ENCODE data around the gene LRTM2.

The LRTM2 gene

DNA sequence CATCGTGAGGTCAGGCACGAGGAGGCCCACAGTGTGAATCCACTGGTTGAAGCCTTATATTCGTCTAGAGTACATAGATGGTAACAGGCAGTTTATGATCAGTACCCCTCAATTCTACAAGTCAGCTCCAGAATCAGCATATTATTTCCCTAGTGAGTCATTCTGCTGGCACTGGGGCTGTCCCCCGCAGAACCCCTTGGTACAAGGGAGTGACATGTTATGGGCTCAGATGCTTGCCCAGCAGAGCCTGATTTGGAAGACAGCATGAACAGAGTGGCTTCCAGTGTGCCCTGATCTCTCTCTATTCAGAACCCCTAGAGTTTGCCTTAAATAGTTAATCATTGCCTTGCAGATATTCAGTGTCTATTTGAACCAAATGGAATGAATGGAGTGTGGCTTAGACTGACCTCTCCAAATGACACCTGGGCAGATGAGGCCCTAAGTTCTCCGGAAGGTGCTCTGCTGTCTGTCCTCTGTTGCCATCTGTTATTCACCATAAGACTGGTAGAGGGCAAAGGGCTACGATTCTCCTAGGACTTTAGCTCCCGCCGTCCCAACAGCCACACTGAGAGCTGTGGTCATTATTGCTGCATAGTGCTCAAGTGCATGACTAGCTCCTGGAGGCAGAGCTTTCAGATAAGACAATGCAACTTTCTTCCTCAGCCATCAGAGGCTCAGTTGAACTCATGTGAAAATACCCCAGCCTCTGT is 57.0 kb downstream of the LRTM2 start:
- Histone ChIP-seq H3K27me3 (no peaks in the 10 kb centered on the region), H3K9ac (no peak overlapping the region), H3K27ac (no peak overlapping the region), H3K36me3 (peaks cover 0 to 14% (median 0%) of the 10 kb centered on the region in 11 experiments; a peak in 5 of 22 replicates), H3K4me2 (peak overlapping the region in 1 of 11 experiments; percentile 17; a peak in 2 of 22 replicates), H3K4me3 (no peak overlapping the region), H4K20me1 (no peaks in the 10 kb centered on the region), H3K4me1 (peaks cover 0 to 19% (median 0%) of the 10 kb centered on the region in 10 experiments; a peak in 3 of 20 replicates), H3K9me3 (replicated peaks in 1 of 11) (peaks cover 0 to 4% (median 0%) of the 10 kb centered on the region in 11 experiments; a peak in 1 of 22 replicates)
- no peak for TF ChIP-seq Cebpa-rat (IDR thresholded peaks at IDR 0.05)

- peaks cover 0 to 19% (median 2%) of the 10 kb centered on the region in 10 experiments; a peak in 6 of 20 replicates for H3K4me1 ChIP-seq
- no peak overlapping the region for H3K9ac ChIP-seq
- peaks cover 0 to 4% (median 0%) of the 10 kb centered on the region in 11 experiments; a peak in 1 of 22 replicates for H3K9me3 ChIP-seq (replicated peaks in 1 of 11)
- no peaks in the 10 kb centered on the region for H4K20me1 ChIP-seq
- no peaks in the 10 kb centered on the region for H3K27me3 ChIP-seq
- no peak overlapping the region for H3K4me2 ChIP-seq
- H3K4me3 ChIP-seq, result no peak overlapping the region
- no peak overlapping the region for H3K27ac ChIP-seq
- peaks cover 0 to 14% (median 0%) of the 10 kb centered on the region in 11 experiments; a peak in 5 of 22 replicates for H3K36me3 ChIP-seq
- TF ChIP-seq Cebpa-rat (IDR thresholded peaks at IDR 0.05), result no peak
Observed at GRCh38 chr12:1878214-1878613, 57.8 kb downstream of the LRTM2 start.

- Histone ChIP-seq H3K4me2 (no peak overlapping the region), H3K27me3 (no peaks in the 10 kb centered on the region), H3K9ac (no peak overlapping the region), H3K27ac (no peak overlapping the region), H3K4me1 (peaks cover 0 to 16% (median 3%) of the 10 kb centered on the region in 10 experiments; a peak in 6 of 20 replicates), H3K4me3 (no peak overlapping the region), H3K36me3 (peaks cover 0 to 15% (median 0%) of the 10 kb centered on the region in 11 experiments; a peak in 5 of 22 replicates), H4K20me1 (no peaks in the 10 kb centered on the region), H3K9me3 (replicated peaks in 1 of 11) (peaks cover 0 to 4% (median 0%) of the 10 kb centered on the region in 11 experiments; a peak in 1 of 22 replicates)
- no peak for TF ChIP-seq Cebpa-rat (IDR thresholded peaks at IDR 0.05)
Observed at GRCh38 chr12:1878695-1879094, 58.3 kb downstream of the LRTM2 start.

- Histone ChIP-seq H4K20me1 (no peaks in the 10 kb centered on the region), H3K27ac (no peak overlapping the region), H3K27me3 (no peaks in the 10 kb centered on the region), H3K4me2 (no peak overlapping the region), H3K4me1 (peaks cover 0 to 9% (median 3%) of the 10 kb centered on the region in 10 experiments; a peak in 5 of 20 replicates), H3K9me3 (replicated peaks in 1 of 11) (peaks cover 0 to 4% (median 0%) of the 10 kb centered on the region in 11 experiments; a peak in 1 of 22 replicates), H3K36me3 (peaks cover 0 to 24% (median 0%) of the 10 kb centered on the region in 11 experiments; a peak in 5 of 22 replicates), H3K9ac (no peak overlapping the region), H3K4me3 (no peak overlapping the region)
- TF ChIP-seq Cebpa-rat (IDR thresholded peaks at IDR 0.05), result no peak
Observed at GRCh38 chr12:1879633-1880032, 59.3 kb downstream of the LRTM2 start.

GRCh38 chr12:1880153-1880845 is 59.9 kb downstream of the LRTM2 start:
- no peak overlapping the region for H3K4me2 ChIP-seq
- H3K27me3 ChIP-seq, result no peaks in the 10 kb centered on the region
- no peak for TF ChIP-seq Cebpa-rat (IDR thresholded peaks at IDR 0.05)

GRCh38 chr12:1880876-1881275 is 60.5 kb downstream of the LRTM2 start:
- Histone ChIP-seq H3K27ac (no peak overlapping the region), H3K9ac (no peak overlapping the region), H3K4me2 (no peak overlapping the region), H3K36me3 (peaks cover 0 to 34% (median 4%) of the 10 kb centered on the region in 11 experiments; a peak in 8 of 22 replicates), H3K9me3 (replicated peaks in 1 of 11) (peaks cover 0 to 9% (median 0%) of the 10 kb centered on the region in 11 experiments; a peak in 3 of 22 replicates), H3K27me3 (no peaks in the 10 kb centered on the region), H3K4me1 (peaks cover 0 to 9% (median 3%) of the 10 kb centered on the region in 10 experiments; a peak in 5 of 20 replicates), H3K4me3 (no peak overlapping the region), H4K20me1 (no peaks in the 10 kb centered on the region)
- no peak for TF ChIP-seq Cebpa-rat (IDR thresholded peaks at IDR 0.05)

More at GRCh38 chr12:1880153-1880845, 59.9 kb downstream of the LRTM2 start:
- H3K27ac ChIP-seq, result no peak overlapping the region
- H3K9me3 ChIP-seq (replicated peaks in 1 of 11), result peaks cover 0 to 4% (median 0%) of the 10 kb centered on the region in 11 experiments; a peak in 1 of 22 replicates
- no peaks in the 10 kb centered on the region for H4K20me1 ChIP-seq
- no peak overlapping the region for H3K4me3 ChIP-seq
- no peak overlapping the region for H3K9ac ChIP-seq
- peaks cover 0 to 28% (median 0%) of the 10 kb centered on the region in 11 experiments; a peak in 5 of 22 replicates for H3K36me3 ChIP-seq
- H3K4me1 ChIP-seq, result peaks cover 0 to 9% (median 3%) of the 10 kb centered on the region in 10 experiments; a peak in 5 of 20 replicates

DNA sequence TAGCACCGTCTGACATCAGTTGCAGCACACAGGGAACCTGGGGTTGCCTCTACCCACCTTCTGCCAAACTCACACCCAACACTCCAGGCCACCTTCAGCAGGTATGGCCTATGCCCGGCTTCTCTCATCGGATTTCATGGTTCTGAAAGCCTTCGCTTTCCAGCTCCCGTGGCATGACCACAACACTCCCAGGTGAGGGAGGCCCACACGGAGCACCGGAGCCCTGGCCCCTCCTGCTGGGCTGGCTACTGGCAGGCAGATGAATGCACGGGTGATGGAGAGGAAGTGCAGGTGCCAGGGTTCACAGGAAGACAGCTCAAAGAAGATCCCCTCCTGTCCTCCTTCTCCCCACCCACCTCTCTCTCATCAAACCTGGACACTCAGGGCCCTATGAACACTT is 60.9 kb downstream of the LRTM2 start:
- H3K4me2 ChIP-seq, result no peak overlapping the region
- no peak overlapping the region for H3K27ac ChIP-seq
- no peaks in the 10 kb centered on the region for H4K20me1 ChIP-seq
- peaks cover 0 to 38% (median 8%) of the 10 kb centered on the region in 11 experiments; a peak in 8 of 22 replicates for H3K36me3 ChIP-seq
- peaks cover 0 to 13% (median 3%) of the 10 kb centered on the region in 11 experiments; a peak in 7 of 22 replicates for H3K9me3 ChIP-seq (replicated peaks in 1 of 11)
- H3K9ac ChIP-seq, result no peak overlapping the region
- no peak overlapping the region for H3K4me3 ChIP-seq
- H3K4me1 ChIP-seq, result peaks cover 0 to 9% (median 3%) of the 10 kb centered on the region in 10 experiments; a peak in 5 of 20 replicates
- TF ChIP-seq Cebpa-rat (IDR thresholded peaks at IDR 0.05), result no peak
- H3K27me3 ChIP-seq, result no peaks in the 10 kb centered on the region

DNA sequence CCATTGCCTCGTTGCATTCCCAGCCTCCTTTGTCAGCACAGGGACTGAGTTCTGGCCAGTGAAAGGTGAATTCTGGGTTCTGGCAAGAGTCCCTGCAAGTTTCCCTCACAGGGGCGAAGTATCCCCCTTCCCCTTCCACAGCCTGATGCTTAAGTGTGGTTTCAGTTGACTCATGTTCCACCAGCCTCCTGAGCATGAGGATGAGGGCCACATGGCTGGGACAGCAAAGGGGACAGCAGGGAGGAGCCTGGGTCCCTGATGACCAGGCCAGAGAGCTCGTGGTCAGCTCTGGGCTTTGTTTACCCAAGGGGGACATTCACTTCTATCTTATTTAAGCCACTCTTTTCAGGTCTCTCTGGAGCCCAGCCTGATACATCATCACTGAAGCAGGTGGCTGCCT is 61.6 kb downstream of the LRTM2 start:
- Histone ChIP-seq H3K27me3 (no peaks in the 10 kb centered on the region), H3K4me3 (no peak overlapping the region), H3K4me2 (no peak overlapping the region), H3K4me1 (peaks cover 0 to 8% (median 3%) of the 10 kb centered on the region in 10 experiments; a peak in 5 of 20 replicates), H3K27ac (no peak overlapping the region), H3K36me3 (peaks cover 0 to 44% (median 13%) of the 10 kb centered on the region in 11 experiments; a peak in 8 of 22 replicates), H3K9me3 (replicated peaks in 1 of 11) (peaks cover 0 to 19% (median 8%) of the 10 kb centered on the region in 11 experiments; a peak in 9 of 22 replicates), H4K20me1 (no peaks in the 10 kb centered on the region), H3K9ac (no peak overlapping the region)
- TF ChIP-seq Cebpa-rat (IDR thresholded peaks at IDR 0.05), result no peak

DNA sequence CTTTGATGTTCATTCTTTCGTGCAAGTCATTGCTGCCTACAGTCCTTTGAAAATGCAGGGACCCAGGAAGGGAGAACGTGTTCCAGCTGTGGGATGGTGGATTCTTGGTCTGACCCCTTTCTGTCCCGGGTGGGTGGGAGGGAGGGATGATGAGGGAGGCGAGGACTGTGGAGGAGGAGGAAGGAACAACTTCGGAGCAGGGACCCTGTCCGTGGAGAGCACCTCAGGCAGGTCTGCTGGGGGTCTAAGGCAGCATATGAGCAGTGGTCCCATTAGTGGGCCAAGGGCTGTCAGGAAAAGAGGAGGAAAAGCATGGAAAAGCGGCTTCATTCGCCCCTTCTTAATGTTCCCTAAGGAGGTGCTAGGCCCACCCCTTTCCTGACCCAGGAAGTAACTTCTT is 62.0 kb downstream of the LRTM2 start:
- H3K4me2 ChIP-seq, result no peak overlapping the region
- no peak overlapping the region for H3K9ac ChIP-seq
- peaks cover 0 to 24% (median 11%) of the 10 kb centered on the region in 11 experiments; a peak in 10 of 22 replicates for H3K9me3 ChIP-seq (replicated peaks in 1 of 11)
- H3K27ac ChIP-seq, result no peak overlapping the region
- H4K20me1 ChIP-seq, result no peaks in the 10 kb centered on the region
- H3K27me3 ChIP-seq, result no peaks in the 10 kb centered on the region
- no peak for TF ChIP-seq Cebpa-rat (IDR thresholded peaks at IDR 0.05)
- H3K4me3 ChIP-seq, result no peak overlapping the region
- peaks cover 0 to 49% (median 13%) of the 10 kb centered on the region in 11 experiments; a peak in 8 of 22 replicates for H3K36me3 ChIP-seq
- H3K4me1 ChIP-seq, result peaks cover 0 to 8% (median 2%) of the 10 kb centered on the region in 10 experiments; a peak in 5 of 20 replicates

Data from BLaER1 treated with 17β-estradiol and CSF1 and Interleukin-3, amounts not matched to agents 10 nM and 100 nM (cell line).